MCF 10A (cell line): Measurements from ENCODE around the gene SFI1. TPM values are rescaled to one million over a fixed set of nuclear protein-coding genes. Genes with fewer than 3 reads are reported as not detected.

Source experiments
- BruUV-seq: library from RNA; stranded (reverse); fragments of 400-500 nt; replicated peaks from 2 replicates; lab custom pipeline; 2021; lab: Mats Ljungman, UMichigan
- CTCF ChIA-PET: fragments of 300-600 bp; sonication (Branson Sonifier 250); formaldehyde crosslinking; extraction: SDS; loops from one replicate; lab custom pipeline; 2021; ENCODE audit warnings: antibody characterized with exemption, inconsistent platforms; lab: Yijun Ruan, JAX
- POLR2A ChIA-PET: fragments of 300-600, 350-650 bp; sonication (Branson Sonifier 250); formaldehyde crosslinking; extraction: SDS; loops from one replicate; lab custom pipeline; 2020; ENCODE audit warnings: antibody characterized with exemption, inconsistent platforms; lab: Yijun Ruan, JAX
- DNase-seq: peaks from one replicate; pipeline ENCODE4 v3.0.0-alpha.2; 2018; ENCODE audit not compliant: unreplicated experiment
- H3K27ac Mint-ChIP-seq: one replicate; pipeline ENCODE4 v1.8.0; 2022; ENCODE audit warnings: mild to moderate bottlenecking, low read depth, mixed read lengths; ENCODE audit not compliant: unreplicated experiment
- H3K27me3 Mint-ChIP-seq: one replicate; pipeline ENCODE4 v1.8.0; 2022; ENCODE audit warnings: mixed read lengths; ENCODE audit not compliant: insufficient read depth, unreplicated experiment
- H3K36me3 Mint-ChIP-seq: one replicate; pipeline ENCODE4 v1.8.0; 2022; ENCODE audit warnings: mild to moderate bottlenecking, moderate library complexity, mixed read lengths; ENCODE audit not compliant: insufficient read depth, unreplicated experiment
- H3K4me1 Mint-ChIP-seq: one replicate; pipeline ENCODE4 v1.8.0; 2022; ENCODE audit warnings: mixed read lengths; ENCODE audit not compliant: insufficient read depth, unreplicated experiment
- H3K4me3 Mint-ChIP-seq: one replicate; pipeline ENCODE4 v1.8.0; 2022; ENCODE audit warnings: mild to moderate bottlenecking, moderate library complexity, mixed read lengths; ENCODE audit not compliant: unreplicated experiment
- H3K9me3 Mint-ChIP-seq: one replicate; pipeline ENCODE4 v1.8.0; 2022; ENCODE audit warnings: mixed read lengths; ENCODE audit not compliant: unreplicated experiment
- intact Hi-C: fragments of 100-400 bp; cut with micrococcal nuclease; formaldehyde crosslinking; loops from 2 replicates; pipeline ENCODE4 v1.14.1; 2022
- total RNA-seq: library from RNA; stranded (reverse); gene quantifications from 2 replicates; pipeline ENCODE4 v1.2.3, GENCODE V29; 2022
- TF ChIP-seq, protein P1 (sequence below): fragments of 200-600 bp; IDR thresholded peaks from one replicate; pipeline ENCODE4 v1.8.0; 2022; ENCODE audit warnings: antibody characterized with exemption, mild to moderate bottlenecking; ENCODE audit not compliant: unreplicated experiment

The SFI1 gene
- total RNA-seq, 1 experiment from 2014 or later = 36.2 TPM

GRCh38 chr22:31447337-31447736 is 49.0 kb upstream of the SFI1 start:
- Mint-ChIP-seq H3K36me3 (peaks cover 74% of the 10 kb centered on the region), H3K27ac (no peak overlapping the region), H3K27me3 (no peaks in the 10 kb centered on the region), H3K4me3 (no peak overlapping the region), H3K4me1 (peaks cover 6% of the 10 kb centered on the region), H3K9me3 (no peaks in the 10 kb centered on the region)
- CTCF ChIA-PET = interaction anchor here (1.6 kb wide), 1 partner anchor 19 kb away, joined by 5 read pairs; no protein-coding TSS in a partner anchor
- POLR2A ChIA-PET = interaction anchor here (0.9 kb wide), 1 partner anchor 10 kb away, joined by 3 read pairs; no protein-coding TSS in a partner anchor
- no peak for DNase-seq
- intact Hi-C loops = no loop called here
- TF ChIP-seq, protein P1, sequence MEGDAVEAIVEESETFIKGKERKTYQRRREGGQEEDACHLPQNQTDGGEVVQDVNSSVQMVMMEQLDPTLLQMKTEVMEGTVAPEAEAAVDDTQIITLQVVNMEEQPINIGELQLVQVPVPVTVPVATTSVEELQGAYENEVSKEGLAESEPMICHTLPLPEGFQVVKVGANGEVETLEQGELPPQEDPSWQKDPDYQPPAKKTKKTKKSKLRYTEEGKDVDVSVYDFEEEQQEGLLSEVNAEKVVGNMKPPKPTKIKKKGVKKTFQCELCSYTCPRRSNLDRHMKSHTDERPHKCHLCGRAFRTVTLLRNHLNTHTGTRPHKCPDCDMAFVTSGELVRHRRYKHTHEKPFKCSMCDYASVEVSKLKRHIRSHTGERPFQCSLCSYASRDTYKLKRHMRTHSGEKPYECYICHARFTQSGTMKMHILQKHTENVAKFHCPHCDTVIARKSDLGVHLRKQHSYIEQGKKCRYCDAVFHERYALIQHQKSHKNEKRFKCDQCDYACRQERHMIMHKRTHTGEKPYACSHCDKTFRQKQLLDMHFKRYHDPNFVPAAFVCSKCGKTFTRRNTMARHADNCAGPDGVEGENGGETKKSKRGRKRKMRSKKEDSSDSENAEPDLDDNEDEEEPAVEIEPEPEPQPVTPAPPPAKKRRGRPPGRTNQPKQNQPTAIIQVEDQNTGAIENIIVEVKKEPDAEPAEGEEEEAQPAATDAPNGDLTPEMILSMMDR = no peak
- BruUV-seq = no TSS peak

DNA sequence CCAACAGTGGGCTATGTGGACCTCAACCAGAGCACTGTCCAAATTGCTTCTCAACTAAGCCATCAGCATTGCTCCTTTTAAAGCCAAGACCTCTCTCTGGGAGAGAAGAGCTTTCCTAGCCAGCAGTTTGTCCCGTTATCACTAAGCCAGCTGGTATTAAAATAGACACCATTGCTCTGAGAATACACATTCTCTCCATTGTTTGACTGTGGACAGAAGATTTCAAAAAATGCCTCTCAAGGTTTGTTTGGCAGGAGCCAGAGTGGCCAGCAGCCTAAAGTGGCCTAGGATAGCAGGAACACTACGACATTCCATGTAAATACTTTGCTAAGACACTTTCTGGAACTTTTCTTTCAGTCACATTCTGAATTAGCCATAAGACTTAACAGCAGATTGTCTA is 48.0 kb upstream of the SFI1 start:
- intact Hi-C loops = no loop called here
- Mint-ChIP-seq H3K4me1 (peaks cover 7% of the 10 kb centered on the region), H3K27ac (no peak overlapping the region), H3K9me3 (no peaks in the 10 kb centered on the region), H3K27me3 (no peaks in the 10 kb centered on the region), H3K36me3 (peaks cover 75% of the 10 kb centered on the region), H3K4me3 (no peak overlapping the region)
- no TSS peak for BruUV-seq
- CTCF ChIA-PET = interaction anchor here (0.6 to 1.6 kb wide), 2 partner anchors 18 to 108 kb away, joined by 5 read pairs; no protein-coding TSS in a partner anchor
- POLR2A ChIA-PET = interaction anchor here (0.7 to 1.4 kb wide), 3 partner anchors 9 to 255 kb away, joined by 3 to 4 read pairs (median 3); no protein-coding TSS in a partner anchor
- no peak for DNase-seq
- TF ChIP-seq, protein P1 = no peak

- no peak for DNase-seq
- intact Hi-C loops = no loop called here
- H3K4me3 Mint-ChIP-seq = no peak overlapping the region
- H3K27ac Mint-ChIP-seq = no peak overlapping the region
- peaks cover 7% of the 10 kb centered on the region for H3K4me1 Mint-ChIP-seq
- H3K9me3 Mint-ChIP-seq = no peaks in the 10 kb centered on the region
- ChIA-PET POLR2A (interaction anchor here (1.2 kb wide), 1 partner anchor 10 kb away, joined by 4 read pairs; no protein-coding TSS in a partner anchor), CTCF (interaction anchor here (0.6 kb wide), 1 partner anchor 270 kb away, joined by 4 read pairs; no protein-coding TSS in a partner anchor)
- H3K36me3 Mint-ChIP-seq = peaks cover 75% of the 10 kb centered on the region
- BruUV-seq = no TSS peak
- no peaks in the 10 kb centered on the region for H3K27me3 Mint-ChIP-seq
- TF ChIP-seq, protein P1 = no peak
Observed at GRCh38 chr22:31449506-31449905, 46.8 kb upstream of the SFI1 start.

DNA sequence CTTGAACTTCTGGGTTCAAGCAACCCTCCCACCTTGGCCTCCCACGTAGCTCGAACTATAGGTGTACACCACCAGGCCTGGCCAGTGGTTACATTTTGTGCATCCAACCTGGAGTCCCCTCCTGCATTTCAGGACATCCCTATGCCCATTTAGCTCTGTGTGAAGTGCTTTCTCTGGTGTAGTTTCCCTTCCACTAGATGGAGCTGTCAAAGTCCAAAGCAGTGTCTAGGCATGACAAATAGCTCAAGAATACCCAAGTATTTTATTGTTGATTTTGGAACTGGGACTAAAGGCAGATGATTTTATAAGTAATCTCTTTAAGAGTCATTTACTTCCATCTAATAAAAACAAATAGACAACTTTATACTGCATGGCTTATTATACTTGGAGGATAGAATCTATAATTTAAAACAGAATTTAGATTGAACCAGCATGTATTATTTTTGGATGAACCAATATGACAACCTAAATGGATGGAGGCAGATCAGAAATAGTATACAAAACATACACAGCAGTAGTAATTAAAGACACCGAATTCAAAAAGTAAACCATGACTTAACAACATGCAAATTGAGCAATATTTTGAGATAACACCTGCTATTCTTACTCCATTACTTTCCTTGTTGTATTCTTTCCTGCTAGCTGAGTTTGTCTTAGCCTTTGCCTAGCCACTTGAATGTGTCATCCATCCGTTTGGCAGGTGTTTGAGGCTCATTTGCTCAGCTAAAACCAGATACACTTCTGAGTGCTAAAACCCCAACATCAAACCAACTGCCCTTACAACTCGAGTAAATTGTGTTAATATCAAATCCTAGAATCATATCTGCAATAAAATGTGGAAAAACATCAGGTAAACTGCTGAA is 44.4 kb upstream of the SFI1 start:
- H3K4me3 Mint-ChIP-seq = no peak overlapping the region
- TF ChIP-seq, protein P1 = peak; percentile 38
- H3K4me1 Mint-ChIP-seq = peaks cover 7% of the 10 kb centered on the region
- H3K9me3 Mint-ChIP-seq = no peaks in the 10 kb centered on the region
- peaks cover 77% of the 10 kb centered on the region for H3K36me3 Mint-ChIP-seq
- peak; percentile 60 for DNase-seq
- no peak overlapping the region for H3K27ac Mint-ChIP-seq
- BruUV-seq = no TSS peak
- intact Hi-C loops = loop anchor here (2.0 kb wide), 1 partner anchor 181 kb away; no protein-coding TSS in a partner anchor
- ChIA-PET CTCF (interaction anchor here (0.6 to 1.8 kb wide), 18 partner anchors 9 to 517 kb away, joined by 3 to 17 read pairs (median 3); no protein-coding TSS in a partner anchor), POLR2A (interaction anchor here (0.5 to 1.5 kb wide), 6 partner anchors 9 to 292 kb away, joined by 3 to 5 read pairs (median 3); partner anchors contain the start of gene SFI1)
- no peaks in the 10 kb centered on the region for H3K27me3 Mint-ChIP-seq
